Body of pancreas (tissue), 4 donors: ENCODE measurements around the gene TCEAL4. TPM values are rescaled to one million over a fixed set of nuclear protein-coding genes. Genes with fewer than 3 reads are reported as not detected.

Experiments
- ATAC-seq: fragments of 150-250 bp; one replicate; pipeline ENCODE4 v1.9.1; 2016
- DNase-seq, 4 donors: peaks; one replicate each; pipeline ENCODE4 v3.0.0-alpha.2; 2019
- H3K27ac ChIP-seq, 4 donors: fragments of 200-600 bp; sonication (generic); 1 replicate in 3 of 4; 2 replicates in 1 of 4; pipeline versions ENCODE4 v1.5.1 to v1.6.1; 2016 to 2019; ENCODE audit warnings: mild to moderate bottlenecking in 1 of 4, mixed read lengths in 1 of 4, moderate library complexity in 1 of 4
- H3K27me3 ChIP-seq, 2 donors: fragments of 200-600 bp; sonication (generic); one replicate each; pipeline ENCODE4 v1.6.0; 2016; ENCODE audit warnings: mild to moderate bottlenecking in 1 of 2
- H3K36me3 ChIP-seq, 2 donors: fragments of 200-600 bp; sonication (generic); replicated peaks in 1 of 2; 2 replicates each; pipeline ENCODE4 v1.5.1; 2016; ENCODE audit warnings: low read depth in 2 of 2; ENCODE audit not compliant: insufficient read depth in 1 of 2
- H3K4me1 ChIP-seq: fragments of 200-600 bp; sonication (generic); one replicate; pipeline ENCODE4 v1.6.0; 2016
- H3K4me3 ChIP-seq, 2 donors: fragments of 200-600 bp; sonication (generic); 1 replicate in 1 of 2; 2 replicates in 1 of 2; pipeline ENCODE4 v1.5.1; 2016 to 2019
- H3K9me3 ChIP-seq, 3 donors: fragments of 200-600 bp; sonication (generic); 1 replicate in 2 of 3; 2 replicates in 1 of 3; pipeline ENCODE4 v1.5.1; 2016
- CTCF ChIP-seq, 7 experiments: fragments of 450-650 bp in 4 of 7; fragments of 200-600 bp in 3 of 7; sonication (generic) in 3 of 7; IDR thresholded peaks; one replicate each; pipeline ENCODE4 v1.5.1; 2016 to 2019; ENCODE audit warnings: antibody characterized with exemption in 7 of 7
- POLR2A ChIP-seq, 3 donors: fragments of 450-650 bp; IDR thresholded peaks; one replicate each; pipeline ENCODE4 v1.6.1; 2016; ENCODE audit warnings: antibody characterized with exemption in 3 of 3, mild to moderate bottlenecking in 2 of 3
- WGBS, 2 donors: methylation state at CpG; one replicate each; pipeline ENCODE4 v1.1.5; 2017; 5-methylcytosine and 5-hydroxymethylcytosine counted together
- intact Hi-C: fragments of 100-400 bp; cut with DNase I; formaldehyde crosslinking; loops from one replicate; pipeline ENCODE4 v1.15.1; 2023
- total RNA-seq, 2 donors: library from RNA; depleted of rRNA; stranded (reverse); fragments of >200 nt; gene quantifications; one replicate each; pipeline ENCODE4 v1.1.0, GENCODE V29; 2016

The TCEAL4 gene
- total RNA-seq, 2 donors from 2014 or later: 36.8 to 51.4 TPM

GRCh38 chrX:103565197-103565596 lies 20.1 kb upstream of the TCEAL4 start:
- no peak for DNase-seq
- WGBS, 2 donors: 78 to 89% methylated on average over 4 of the region's 4 CpGs
- Histone ChIP-seq H3K36me3 (no peaks in the 10 kb centered on the region), H3K27ac (no peak overlapping the region), H3K27me3 (no peaks in the 10 kb centered on the region), H3K9me3 (no peaks in the 10 kb centered on the region), H3K4me1 (no peaks in the 10 kb centered on the region), H3K4me3 (no peak overlapping the region)
- no peak for ATAC-seq
- intact Hi-C loops: no loop called here
- TF ChIP-seq CTCF (IDR thresholded peaks at IDR 0.05): no peak
- no peak for TF ChIP-seq POLR2A (IDR thresholded peaks at IDR 0.05)

- no peak for DNase-seq
- Histone ChIP-seq H3K36me3 (no peaks in the 10 kb centered on the region), H3K27ac (no peak overlapping the region), H3K9me3 (no peaks in the 10 kb centered on the region), H3K27me3 (no peaks in the 10 kb centered on the region), H3K4me1 (no peaks in the 10 kb centered on the region), H3K4me3 (no peak overlapping the region)
- ATAC-seq: no peak
- 40 to 42% methylated on average over 1 of the region's 1 CpG for whole genome bisulfite sequencing, 2 donors
- intact Hi-C loops: no loop called here
- TF ChIP-seq POLR2A (IDR thresholded peaks at IDR 0.05) (no peak), CTCF (IDR thresholded peaks at IDR 0.05) (no peak)
These were observed 19.6 kb upstream of the TCEAL4 start for GRCh38 chrX:103565752-103566151.

- H3K4me3 ChIP-seq: no peak overlapping the region
- no peak for ATAC-seq
- TF ChIP-seq CTCF (IDR thresholded peaks at IDR 0.05) (no peak), POLR2A (IDR thresholded peaks at IDR 0.05) (no peak)
- DNase-seq: no peak
- H3K4me1 ChIP-seq: no peaks in the 10 kb centered on the region
- intact Hi-C loops: no loop called here
- H3K27ac ChIP-seq: no peak overlapping the region
- H3K36me3 ChIP-seq: no peaks in the 10 kb centered on the region
- no peaks in the 10 kb centered on the region for H3K9me3 ChIP-seq
- WGBS, 2 donors: 83 to 88% methylated on average over 4 to 6 of the region's 6 CpGs
- no peaks in the 10 kb centered on the region for H3K27me3 ChIP-seq
These were observed 14.2 kb upstream of the TCEAL4 start for GRCh38 chrX:103571121-103571520.

- H3K9me3 ChIP-seq: no peaks in the 10 kb centered on the region
- H3K27me3 ChIP-seq: no peaks in the 10 kb centered on the region
- DNase-seq (no peak), ATAC-seq (no peak)
- 60 to 65% methylated on average over 4 of the region's 4 CpGs for WGBS, 2 donors
- TF ChIP-seq POLR2A (IDR thresholded peaks at IDR 0.05) (no peak), CTCF (IDR thresholded peaks at IDR 0.05) (no peak)
- intact Hi-C loops: no loop called here
- H3K4me3 ChIP-seq: no peak overlapping the region
- no peaks in the 10 kb centered on the region for H3K4me1 ChIP-seq
- H3K36me3 ChIP-seq: no peaks in the 10 kb centered on the region
- H3K27ac ChIP-seq: no peak overlapping the region
These were observed 13.6 kb upstream of the TCEAL4 start for GRCh38 chrX:103571726-103572125.

- ATAC-seq: no peak
- DNase-seq: no peak
- H3K4me3 ChIP-seq: no peak overlapping the region
- H3K36me3 ChIP-seq: no peaks in the 10 kb centered on the region
- H3K4me1 ChIP-seq: no peaks in the 10 kb centered on the region
- 83 to 86% methylated on average over 1 of the region's 1 CpG for WGBS, 2 donors
- no peaks in the 10 kb centered on the region for H3K9me3 ChIP-seq
- H3K27ac ChIP-seq: no peak overlapping the region
- H3K27me3 ChIP-seq: no peaks in the 10 kb centered on the region
- no peak for TF ChIP-seq POLR2A (IDR thresholded peaks at IDR 0.05)
- TF ChIP-seq CTCF (IDR thresholded peaks at IDR 0.05): no peak
- intact Hi-C loops: no loop called here
These were observed 12.1 kb upstream of the TCEAL4 start for GRCh38 chrX:103573202-103573601.
